Suprapubic skin (tissue), 4 donors: Measurements from ENCODE around the gene PITPNM3. TPM values are rescaled to one million over a fixed set of nuclear protein-coding genes. Genes with fewer than 3 reads are reported as not detected.

Experiments
- DNase-seq, 2 donors: peaks; one replicate each; pipeline ENCODE4 v3.0.0-alpha.2; 2019; ENCODE audit warnings: low spot score in 2 of 2
- H3K27ac ChIP-seq: fragments of 200-600 bp; sonication (generic); one replicate; pipeline ENCODE4 v1.5.1; 2019
- H3K27me3 ChIP-seq: fragments of 200-600 bp; sonication (generic); one replicate; pipeline ENCODE4 v1.5.1; 2019
- H3K36me3 ChIP-seq: fragments of 200-600 bp; sonication (generic); one replicate; pipeline ENCODE4 v1.5.1; 2019
- H3K4me1 ChIP-seq: fragments of 200-600 bp; sonication (generic); one replicate; pipeline ENCODE4 v1.5.1; 2019
- H3K4me3 ChIP-seq: fragments of 200-600 bp; sonication (generic); one replicate; pipeline ENCODE4 v1.5.1; 2019; ENCODE audit warnings: mild to moderate bottlenecking
- H3K9me3 ChIP-seq: fragments of 200-600 bp; sonication (generic); one replicate; pipeline ENCODE4 v1.5.1; 2019
- CTCF ChIP-seq, 2 donors: fragments of 200-600 bp in 1 of 2; fragments of 450-650 bp in 1 of 2; sonication (generic) in 1 of 2; IDR thresholded peaks; one replicate each; pipeline ENCODE4 v1.5.1; 2016 to 2019; ENCODE audit warnings: antibody characterized with exemption in 2 of 2, mild to moderate bottlenecking in 1 of 2, moderate library complexity in 1 of 2
- EP300 ChIP-seq: sonication (generic); formaldehyde crosslinking; IDR thresholded peaks from one replicate; pipeline ENCODE4 v1.6.1; 2017; ENCODE audit warnings: antibody characterized with exemption
- POLR2A ChIP-seq, 2 donors: fragments of 450-650 bp; IDR thresholded peaks; one replicate each; pipeline ENCODE4 v1.6.1; 2017; ENCODE audit warnings: antibody characterized with exemption in 2 of 2, mild to moderate bottlenecking in 2 of 2, moderate library complexity in 2 of 2
- POLR2AphosphoS5 ChIP-seq, 3 donors: sonication (generic); formaldehyde crosslinking; IDR thresholded peaks; one replicate each; pipeline ENCODE4 v1.6.1; 2017; ENCODE audit warnings: antibody characterized with exemption in 3 of 3
- WGBS: methylation state at CpG from one replicate; pipeline ENCODE4 v1.1.5; 2018; 5-methylcytosine and 5-hydroxymethylcytosine counted together
- total RNA-seq, 4 donors: library from RNA; depleted of rRNA; stranded (reverse); fragments of >200 nt; gene quantifications; one replicate each; pipeline ENCODE4 v1.1.0, GENCODE V29; 2016

PITPNM3 gene
- total RNA-seq, 4 donors from 2014 or later, result 16.4 to 31.1 (median 19.2) TPM

- 86% methylated on average over 14 of the region's 14 CpGs for WGBS
- no peaks in the 10 kb centered on the region for H3K9me3 ChIP-seq
- H3K27me3 ChIP-seq, result no peaks in the 10 kb centered on the region
- peaks cover 5% of the 10 kb centered on the region for H3K4me1 ChIP-seq
- H3K4me3 ChIP-seq, result no peak overlapping the region
- H3K36me3 ChIP-seq, result peaks cover 16% of the 10 kb centered on the region
- no peak overlapping the region for H3K27ac ChIP-seq
- TF ChIP-seq CTCF (IDR thresholded peaks at IDR 0.05), result no peak
- no peak for TF ChIP-seq POLR2AphosphoS5 (IDR thresholded peaks at IDR 0.05)
- TF ChIP-seq EP300, result no peak
- TF ChIP-seq POLR2A (IDR thresholded peaks at IDR 0.05), result no peak
- DNase-seq, result no peak
Measured at GRCh38 chr17:6458460-6458950, 97.8 kb downstream of the PITPNM3 start.

- Histone ChIP-seq H3K36me3 (peaks cover 11% of the 10 kb centered on the region), H3K27ac (no peak overlapping the region), H3K4me1 (peaks cover 5% of the 10 kb centered on the region), H3K4me3 (no peak overlapping the region), H3K9me3 (no peaks in the 10 kb centered on the region), H3K27me3 (no peaks in the 10 kb centered on the region)
- DNase-seq, result no peak
- WGBS, result 83% methylated on average over 9 of the region's 10 CpGs
- TF ChIP-seq POLR2AphosphoS5 (IDR thresholded peaks at IDR 0.05) (no peak), EP300 (no peak), CTCF (IDR thresholded peaks at IDR 0.05) (no peak), POLR2A (IDR thresholded peaks at IDR 0.05) (no peak)
Measured at GRCh38 chr17:6457688-6458459, 98.5 kb downstream of the PITPNM3 start.

GRCh38 chr17:6456914-6457687 is 99.3 kb downstream of the PITPNM3 start:
- no peak overlapping the region for H3K4me3 ChIP-seq

GRCh38 chr17:6456321-6456720 is 100.0 kb downstream of the PITPNM3 start:
- no peak for DNase-seq
- Histone ChIP-seq H3K4me3 (no peak overlapping the region), H3K36me3 (peaks cover 6% of the 10 kb centered on the region), H3K9me3 (no peaks in the 10 kb centered on the region), H3K4me1 (peaks cover 5% of the 10 kb centered on the region), H3K27ac (no peak overlapping the region), H3K27me3 (no peaks in the 10 kb centered on the region)
- TF ChIP-seq CTCF (IDR thresholded peaks at IDR 0.05) (no peak), EP300 (no peak)
- WGBS, result 74% methylated on average over 9 of the region's 9 CpGs

More at GRCh38 chr17:6456914-6457687, 99.3 kb downstream of the PITPNM3 start:
- 77% methylated on average over 14 of the region's 14 CpGs for WGBS
- no peak for DNase-seq
- Histone ChIP-seq H3K4me1 (peaks cover 5% of the 10 kb centered on the region), H3K27ac (no peak overlapping the region), H3K36me3 (peaks cover 9% of the 10 kb centered on the region), H3K27me3 (no peaks in the 10 kb centered on the region), H3K9me3 (no peaks in the 10 kb centered on the region)
- no peak for TF ChIP-seq POLR2A (IDR thresholded peaks at IDR 0.05)
- TF ChIP-seq CTCF (IDR thresholded peaks at IDR 0.05), result no peak
- no peak for TF ChIP-seq EP300
- no peak for TF ChIP-seq POLR2AphosphoS5 (IDR thresholded peaks at IDR 0.05)

GRCh38 chr17:6455321-6455705 is 101.0 kb downstream of the PITPNM3 start:
- DNase-seq, result no peak
- no peaks in the 10 kb centered on the region for H3K27me3 ChIP-seq
- no peak for TF ChIP-seq POLR2AphosphoS5 (IDR thresholded peaks at IDR 0.05)
- no peak for TF ChIP-seq POLR2A (IDR thresholded peaks at IDR 0.05)
- TF ChIP-seq EP300, result no peak
- TF ChIP-seq CTCF (IDR thresholded peaks at IDR 0.05), result no peak
- 3% methylated on average over 13 of the region's 35 CpGs for WGBS
- H3K4me3 ChIP-seq, result peak overlapping the region; percentile 25
- no peaks in the 10 kb centered on the region for H3K9me3 ChIP-seq
- H3K4me1 ChIP-seq, result peaks cover 5% of the 10 kb centered on the region
- H3K36me3 ChIP-seq, result no peaks in the 10 kb centered on the region
- no peak overlapping the region for H3K27ac ChIP-seq
